IMR-90 (cell line): ENCODE measurements around the gene PCGF6. TPM values are rescaled to one million over a fixed set of nuclear protein-coding genes. Genes with fewer than 3 reads are reported as not detected.

ENCODE experiments used
- ATAC-seq: fragments of 200-7000 bp; cut with Tn5 transposase; 2 replicates; pipeline ENCODE4 v1.9.1; 2020; ENCODE audit warnings: low read depth, mild to moderate bottlenecking, moderate library complexity
- BruUV-seq: library from RNA; stranded (reverse); fragments of 400-500 nt; replicated peaks from 2 replicates; lab custom pipeline; 2021; lab: Mats Ljungman, UMichigan
- CTCF ChIA-PET: fragments of 300-600 bp; formaldehyde crosslinking; extraction: SDS; loops from one replicate; lab custom pipeline; 2021; ENCODE audit warnings: antibody characterized with exemption; lab: Yijun Ruan, JAX
- POLR2A ChIA-PET: fragments of 300-600 bp; sonication (Branson Sonifier 250); formaldehyde crosslinking; loops from one replicate; lab custom pipeline; 2022; ENCODE audit warnings: antibody characterized with exemption; ENCODE audit not compliant: unreplicated experiment; lab: Charles Lee
- DNase-seq: peaks from one replicate; pipeline ENCODE4 v3.0.0; 2013
- H2AFZ ChIP-seq: replicated peaks from 2 replicates; pipeline ENCODE3; 2013; ENCODE audit warnings: low read length, mild to moderate bottlenecking; ENCODE audit not compliant: poor library complexity
- H2AK5ac ChIP-seq: 2 replicates; pipeline ENCODE4 v1.6.1; 2013; ENCODE audit warnings: low read depth, low read length, inconsistent platforms
- H2AK9ac ChIP-seq: replicated peaks from 2 replicates; pipeline ENCODE3; 2013; ENCODE audit warnings: mild to moderate bottlenecking, low read depth, low read length, moderate library complexity; ENCODE audit not compliant: poor library complexity
- H2BK120ac ChIP-seq: 2 replicates; pipeline ENCODE4 v1.6.1; 2013; ENCODE audit warnings: low read depth, low read length, inconsistent platforms
- H2BK15ac ChIP-seq: 3 replicates; pipeline ENCODE4 v1.6.1; 2013; ENCODE audit warnings: low read depth, low read length, inconsistent platforms
- H2BK20ac ChIP-seq: 2 replicates; pipeline ENCODE4 v1.6.1; 2013; ENCODE audit warnings: low read depth, mild to moderate bottlenecking, inconsistent platforms, low read length, moderate library complexity
- H2BK5ac ChIP-seq: 2 replicates; pipeline ENCODE4 v1.6.1; 2013; ENCODE audit warnings: mild to moderate bottlenecking, low read depth, low read length, inconsistent platforms; ENCODE audit not compliant: poor library complexity, severe bottlenecking
- H3K14ac ChIP-seq: replicated peaks from 2 replicates; pipeline ENCODE4 v1.6.1; 2013; ENCODE audit warnings: low read depth, low read length, inconsistent platforms
- H3K18ac ChIP-seq: 2 replicates; pipeline ENCODE4 v1.6.1; 2013; ENCODE audit warnings: low read depth, low read length, control low read depth
- H3K23ac ChIP-seq: 2 replicates; pipeline ENCODE4 v1.6.1; 2013; ENCODE audit warnings: low read depth, low read length, inconsistent platforms
- H3K27ac ChIP-seq: 2 replicates; pipeline ENCODE4 v1.5.1; 2013; ENCODE audit warnings: mild to moderate bottlenecking, control low read depth, low read length; ENCODE audit not compliant: insufficient read depth
- H3K27me3 ChIP-seq: 2 replicates; pipeline ENCODE4 v1.6.1; 2013; ENCODE audit warnings: low read length; ENCODE audit not compliant: control insufficient read depth, insufficient read depth
- H3K36me3 ChIP-seq: 2 replicates; pipeline ENCODE4 v1.6.1; 2013; ENCODE audit warnings: low read length, mixed read lengths; ENCODE audit not compliant: control insufficient read depth, insufficient read depth
- H3K4ac ChIP-seq: 2 replicates; pipeline ENCODE4 v1.6.1; 2013; ENCODE audit warnings: low read depth, low read length, inconsistent platforms
- H3K4me1 ChIP-seq: 2 replicates; pipeline ENCODE4 v1.6.1; 2013; ENCODE audit warnings: low read length, mixed read lengths; ENCODE audit not compliant: control insufficient read depth, insufficient read depth
- H3K4me2 ChIP-seq: 2 replicates; pipeline ENCODE4 v1.6.1; 2013; ENCODE audit warnings: low read depth, mild to moderate bottlenecking, control low read depth, low read length, moderate library complexity
- H3K4me3 ChIP-seq: 2 replicates; pipeline ENCODE4 v1.5.1; 2013; ENCODE audit warnings: low read depth, mild to moderate bottlenecking, control low read depth, low read length, moderate library complexity; ENCODE audit not compliant: insufficient read depth
- H3K56ac ChIP-seq: 2 replicates; pipeline ENCODE4 v1.6.1; 2013; ENCODE audit warnings: low read length, inconsistent platforms; ENCODE audit not compliant: insufficient read depth; ENCODE audit errors: extremely low read depth
- H3K79me1 ChIP-seq, 2 experiments: 2 replicates each; pipeline ENCODE4 v1.6.1; 2013; ENCODE audit warnings: low read length in 2 of 2, inconsistent platforms in 1 of 2, low read depth in 1 of 2
- H3K9ac ChIP-seq: 2 replicates; pipeline ENCODE4 v1.6.1; 2013; ENCODE audit warnings: low read depth, low read length, control low read depth
- H3K9me1 ChIP-seq: 2 replicates; pipeline ENCODE4 v1.6.1; 2013; ENCODE audit warnings: low read length, inconsistent platforms; ENCODE audit not compliant: insufficient read depth
- H3K9me3 ChIP-seq: 2 replicates; pipeline ENCODE4 v1.6.1; 2013; ENCODE audit warnings: low read length; ENCODE audit not compliant: control insufficient read depth, insufficient read depth
- H4K20me1 ChIP-seq: 2 replicates; pipeline ENCODE4 v1.6.1; 2013; ENCODE audit warnings: low read length, inconsistent platforms; ENCODE audit not compliant: insufficient read depth
- H4K5ac ChIP-seq: 2 replicates; pipeline ENCODE4 v1.6.1; 2013; ENCODE audit warnings: mild to moderate bottlenecking, low read depth, low read length, control low read depth
- H4K8ac ChIP-seq, 2 experiments: 2 replicates each; pipeline ENCODE4 v1.6.1; 2013; ENCODE audit warnings: low read depth in 2 of 2, low read length in 2 of 2, control low read depth in 1 of 2, inconsistent platforms in 1 of 2
- H4K91ac ChIP-seq: 2 replicates; pipeline ENCODE4 v1.6.1; 2013; ENCODE audit warnings: low read depth, low read length, inconsistent platforms; ENCODE audit not compliant: insufficient read depth
- CEBPB ChIP-seq: IDR thresholded peaks from 2 replicates; pipeline ENCODE4 v1.6.1; 2012; ENCODE audit warnings: low read depth, low read length, improper control_type of control experiment
- CHD1 ChIP-seq: IDR thresholded peaks from 2 replicates; pipeline ENCODE4 v1.6.1; 2012; ENCODE audit warnings: low read depth, low read length, improper control_type of control experiment
- CTCF ChIP-seq: conservative IDR thresholded peaks from 2 replicates; pipeline ENCODE4 v1.5.1; 2012; ENCODE audit warnings: mild to moderate bottlenecking, low read depth, low read length, improper control_type of control experiment
- ELK1 ChIP-seq: fragments of 150-350 bp; IDR thresholded peaks from 2 replicates; pipeline ENCODE4 v1.6.1; 2016; ENCODE audit warnings: low read depth, mild to moderate bottlenecking, low read length, moderate library complexity, borderline replicate concordance
- MAFK ChIP-seq: IDR thresholded peaks from 2 replicates; pipeline ENCODE4 v1.6.1; 2012; ENCODE audit warnings: low read depth, low read length, improper control_type of control experiment
- MXI1 ChIP-seq: IDR thresholded peaks from 2 replicates; pipeline ENCODE4 v1.6.1; 2012; ENCODE audit warnings: low read depth, mild to moderate bottlenecking, low read length, moderate library complexity, borderline replicate concordance
- NFE2L2 ChIP-seq: fragments of 150-350 bp; IDR thresholded peaks from 2 replicates; pipeline ENCODE4 v1.6.1; 2016; ENCODE audit warnings: low read depth, mild to moderate bottlenecking, low read length
- POLR2A ChIP-seq: IDR thresholded peaks from 2 replicates; pipeline ENCODE4 v1.6.1; 2012; ENCODE audit warnings: mild to moderate bottlenecking, low read depth, low read length
- RAD21 ChIP-seq: IDR thresholded peaks from 2 replicates; pipeline ENCODE4 v1.6.1; 2012; ENCODE audit warnings: low read length, improper control_type of control experiment
- RCOR1 ChIP-seq: IDR thresholded peaks from 2 replicates; pipeline ENCODE4 v1.6.1; 2012; ENCODE audit warnings: mild to moderate bottlenecking, low read length, improper control_type of control experiment; ENCODE audit not compliant: insufficient replicate concordance
- SMC3 ChIP-seq: fragments of 150-350 bp; IDR thresholded peaks from 2 replicates; pipeline ENCODE4 v1.6.1; 2016; ENCODE audit warnings: low read depth, mild to moderate bottlenecking, antibody characterized with exemption, low read length, moderate library complexity
- USF2 ChIP-seq: fragments of 150-350 bp; IDR thresholded peaks from 2 replicates; pipeline ENCODE4 v1.6.1; 2017; ENCODE audit warnings: mild to moderate bottlenecking, antibody characterized with exemption, low read length, low read depth
- dilution Hi-C: fragments of 300-500 bp; cut with HindIII; formaldehyde crosslinking; loops from one replicate; pipeline ENCODE4 v1.14.3; 2018; ENCODE audit warnings: low sequenced_read_pairs; ENCODE audit not compliant: unreplicated experiment
- in situ Hi-C: fragments of 300-500 bp; cut with MboI; formaldehyde crosslinking; loops from 3 replicates; pipeline ENCODE4 v1.14.3; 2019; ENCODE audit warnings: low sequenced_read_pairs, inconsistent platforms, mixed read lengths
- intact Hi-C: fragments of 100-400 bp; cut with micrococcal nuclease; formaldehyde crosslinking; loops from 2 replicates; pipeline ENCODE4 v1.10.0; 2022
- polyA plus RNA-seq, 3 experiments: library from polyadenylated mRNA; depleted of rRNA; stranded (reverse); fragments of >200 nt; gene quantifications; 2 replicates each; pipeline ENCODE4 v1.2.3, GENCODE V29; 2012; ENCODE audit warnings: low replicate concordance in 1 of 3
- total RNA-seq: library from RNA; depleted of rRNA; stranded (reverse); fragments of >200 nt; gene quantifications from 2 replicates; pipeline ENCODE4 v1.2.3, GENCODE V29; 2012

Gene PCGF6
- total and polyA plus RNA-seq, 2 of the 4 experiments (the other 2 are of a cell fraction), result 4.9 to 6.5 TPM

GRCh38 chr10:103334567-103334966, 16.4 kb downstream of the PCGF6 start:
- POLR2A ChIA-PET, result no interaction called here
- H3K4me1 ChIP-seq, result no peaks in the 10 kb centered on the region
- H2BK120ac ChIP-seq, result no peak overlapping the region
- H3K4me2 ChIP-seq, result no peak overlapping the region
- TF ChIP-seq NFE2L2 (no peak), POLR2A (no peak), SMC3 (no peak), MAFK (no peak), USF2 (no peak), CTCF (no peak), CHD1 (no peak), CEBPB (no peak), MXI1 (no peak), RAD21 (no peak), ELK1 (no peak), RCOR1 (no peak)
- H2BK5ac ChIP-seq, result no peak overlapping the region
- no peak overlapping the region for H3K4ac ChIP-seq
- no TSS peak for BruUV-seq
- no peak overlapping the region for H3K9ac ChIP-seq
- H3K18ac ChIP-seq, result no peak overlapping the region
- no peak overlapping the region for H2AK5ac ChIP-seq
- H3K23ac ChIP-seq, result no peak overlapping the region
- no peak overlapping the region for H4K5ac ChIP-seq
- in situ Hi-C loops (no loop called here), dilution Hi-C loops (no loop called here), intact Hi-C loops (loop anchor here (1.0 kb wide), 1 partner anchor 417 kb away; no protein-coding TSS in a partner anchor)
- H2AFZ ChIP-seq, result no peak overlapping the region
- H4K20me1 ChIP-seq, result no peaks in the 10 kb centered on the region
- peaks cover 4 to 6% of the 10 kb centered on the region in 2 experiments; a peak in 2 of 4 replicates for H3K79me1 ChIP-seq
- H3K27me3 ChIP-seq, result no peaks in the 10 kb centered on the region
- H2BK15ac ChIP-seq, result no peak overlapping the region
- no peak overlapping the region for H3K14ac ChIP-seq
- H3K36me3 ChIP-seq, result peaks cover 25% of the 10 kb centered on the region
- H3K9me3 ChIP-seq, result no peaks in the 10 kb centered on the region
- H3K4me3 ChIP-seq, result no peak overlapping the region
- no peak overlapping the region for H3K56ac ChIP-seq
- H3K27ac ChIP-seq, result no peak overlapping the region
- H4K91ac ChIP-seq, result no peak overlapping the region
- CTCF ChIA-PET, result interaction anchor here (2.0 kb wide), 1 partner anchor 10 kb away, joined by 8 read pairs; no protein-coding TSS in a partner anchor
- DNase-seq (no peak), ATAC-seq (no peak)
- no peak overlapping the region for H2AK9ac ChIP-seq
- H3K9me1 ChIP-seq, result no peaks in the 10 kb centered on the region
- no peak overlapping the region for H2BK20ac ChIP-seq
- no peak overlapping the region for H4K8ac ChIP-seq
